ENCODE results near the gene NACA. TPM values are rescaled to one million over a fixed set of nuclear protein-coding genes. Genes with fewer than 3 reads are reported as not detected.
A peak's percentile ranks its signal among the peaks of the same experiment; 100 is the strongest.

NACA gene
- total and polyA plus RNA-seq, 2 of the 13 experiments (the other 11 are each of a cell fraction or from before 2014, with no cell fraction given): 799 to 1,700 TPM

DNA sequence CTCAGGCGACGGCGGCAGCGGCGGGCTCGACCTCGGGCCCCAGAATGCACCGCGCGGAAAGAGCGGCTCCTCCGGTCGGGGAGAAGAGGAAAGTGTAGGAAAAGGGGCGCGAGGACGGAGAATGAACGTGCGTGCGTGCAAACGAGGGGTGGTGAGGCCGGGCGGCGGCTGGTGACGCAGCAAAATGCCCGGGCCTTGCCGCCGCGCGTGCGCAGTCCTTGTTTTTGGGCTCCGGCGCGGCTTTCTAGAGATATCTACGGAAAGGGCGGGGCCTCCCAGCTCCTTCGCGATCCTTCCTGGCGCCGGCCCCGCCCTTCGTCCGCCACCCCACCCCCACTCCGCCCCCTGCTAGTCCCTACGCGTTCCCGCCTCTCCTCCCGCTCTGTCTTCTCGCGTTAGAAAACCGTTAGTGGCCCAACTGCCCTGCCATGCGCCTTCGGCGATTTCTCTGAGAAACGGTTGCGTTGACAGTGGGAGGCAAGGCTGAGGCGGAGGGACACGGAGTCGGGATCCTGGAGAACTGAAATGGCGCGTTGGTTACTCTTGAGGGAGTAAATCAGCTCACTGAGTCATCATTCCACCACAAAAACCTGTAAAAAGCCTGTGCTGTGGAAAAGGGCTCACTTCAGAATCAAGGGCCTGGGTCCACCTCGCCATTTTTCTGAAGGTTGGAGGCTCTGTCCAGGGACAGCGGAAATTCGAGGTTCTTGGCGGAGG, 36.8 kb downstream of the NACA start, which contains the start of gene PTGES3 (continued):
- TF ChIP-seq, protein P1, sequence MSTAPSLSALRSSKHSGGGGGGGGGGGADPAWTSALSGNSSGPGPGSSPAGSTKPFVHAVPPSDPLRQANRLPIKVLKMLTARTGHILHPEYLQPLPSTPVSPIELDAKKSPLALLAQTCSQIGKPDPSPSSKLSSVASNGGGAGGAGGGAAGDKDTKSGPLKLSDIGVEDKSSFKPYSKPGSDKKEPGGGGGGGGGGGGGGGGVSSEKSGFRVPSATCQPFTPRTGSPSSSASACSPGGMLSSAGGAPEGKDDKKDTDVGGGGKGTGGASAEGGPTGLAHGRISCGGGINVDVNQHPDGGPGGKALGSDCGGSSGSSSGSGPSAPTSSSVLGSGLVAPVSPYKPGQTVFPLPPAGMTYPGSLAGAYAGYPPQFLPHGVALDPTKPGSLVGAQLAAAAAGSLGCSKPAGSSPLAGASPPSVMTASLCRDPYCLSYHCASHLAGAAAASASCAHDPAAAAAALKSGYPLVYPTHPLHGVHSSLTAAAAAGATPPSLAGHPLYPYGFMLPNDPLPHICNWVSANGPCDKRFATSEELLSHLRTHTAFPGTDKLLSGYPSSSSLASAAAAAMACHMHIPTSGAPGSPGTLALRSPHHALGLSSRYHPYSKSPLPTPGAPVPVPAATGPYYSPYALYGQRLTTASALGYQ (CRISPR knock-in tag; IDR thresholded peaks at IDR 0.05): 0 out of 2 replicates have a peak, but pooled peaks have one; percentile 17
- TF ChIP-seq ZNF253 (CRISPR knock-in tag; IDR thresholded peaks at IDR 0.05; ENCODE audit: borderline replicate concordance) (no peak), ZSCAN20 (CRISPR knock-in tag; IDR thresholded peaks at IDR 0.05; ENCODE audit: borderline replicate concordance) (peak; percentile 94), PRPF4 (IDR thresholded peaks at IDR 0.05; ENCODE audit: low read depth, low read length, poor library complexity, severe bottlenecking) (peak; percentile 83), TARDBP (CRISPR knock-in tag; IDR thresholded peaks at IDR 0.05) (no peak; the same call in 1 of the 2 replicates), YEATS2 (CRISPR knock-in tag; IDR thresholded peaks at IDR 0.05; ENCODE audit: borderline replicate concordance) (peak; percentile 91), ZNF614 (CRISPR knock-in tag; IDR thresholded peaks at IDR 0.05; ENCODE audit: borderline replicate concordance) (peak; percentile 28; the same call in 1 of the 2 replicates), TOPORS (CRISPR knock-in tag; IDR thresholded peaks at IDR 0.05) (peak; percentile 43; the same call in 1 of the 2 replicates), PHB2 (IDR thresholded peaks at IDR 0.05; ENCODE audit: partially characterized antibody) (no peak), ZNF83 (CRISPR knock-in tag; IDR thresholded peaks at IDR 0.05; ENCODE audit: borderline replicate concordance) (no peak), CAMTA2 (CRISPR knock-in tag; IDR thresholded peaks at IDR 0.05; ENCODE audit: borderline replicate concordance) (no peak; the same call in 1 of the 2 replicates), MAFF (IDR thresholded peaks at IDR 0.05; ENCODE audit: low read depth, low read length) (peak; percentile 30; the same call in 1 of the 2 replicates), CREM (IDR thresholded peaks at IDR 0.05) (peak; percentile 77), CREM (CRISPR knock-in tag; IDR thresholded peaks at IDR 0.05) (no peak), SRF (IDR thresholded peaks at IDR 0.05; ENCODE audit: low read depth, low read length) (no peak), SOX13 (IDR thresholded peaks at IDR 0.05) (no peak), SOX13 (CRISPR knock-in tag; conservative IDR thresholded peaks at IDR 0.05 in 1 of 2, IDR thresholded peaks at IDR 0.05 in 1 of 2) (peak in 1 of 2 experiments; percentile 3; a peak in 1 of 4 replicates), ZFY (CRISPR knock-in tag; IDR thresholded peaks at IDR 0.05) (peak; percentile 93), XBP1 (CRISPR knock-in tag; IDR thresholded peaks at IDR 0.05) (0 out of 2 replicates have a peak, but pooled peaks have one; percentile 50)
- TF ChIP-seq, protein P2, sequence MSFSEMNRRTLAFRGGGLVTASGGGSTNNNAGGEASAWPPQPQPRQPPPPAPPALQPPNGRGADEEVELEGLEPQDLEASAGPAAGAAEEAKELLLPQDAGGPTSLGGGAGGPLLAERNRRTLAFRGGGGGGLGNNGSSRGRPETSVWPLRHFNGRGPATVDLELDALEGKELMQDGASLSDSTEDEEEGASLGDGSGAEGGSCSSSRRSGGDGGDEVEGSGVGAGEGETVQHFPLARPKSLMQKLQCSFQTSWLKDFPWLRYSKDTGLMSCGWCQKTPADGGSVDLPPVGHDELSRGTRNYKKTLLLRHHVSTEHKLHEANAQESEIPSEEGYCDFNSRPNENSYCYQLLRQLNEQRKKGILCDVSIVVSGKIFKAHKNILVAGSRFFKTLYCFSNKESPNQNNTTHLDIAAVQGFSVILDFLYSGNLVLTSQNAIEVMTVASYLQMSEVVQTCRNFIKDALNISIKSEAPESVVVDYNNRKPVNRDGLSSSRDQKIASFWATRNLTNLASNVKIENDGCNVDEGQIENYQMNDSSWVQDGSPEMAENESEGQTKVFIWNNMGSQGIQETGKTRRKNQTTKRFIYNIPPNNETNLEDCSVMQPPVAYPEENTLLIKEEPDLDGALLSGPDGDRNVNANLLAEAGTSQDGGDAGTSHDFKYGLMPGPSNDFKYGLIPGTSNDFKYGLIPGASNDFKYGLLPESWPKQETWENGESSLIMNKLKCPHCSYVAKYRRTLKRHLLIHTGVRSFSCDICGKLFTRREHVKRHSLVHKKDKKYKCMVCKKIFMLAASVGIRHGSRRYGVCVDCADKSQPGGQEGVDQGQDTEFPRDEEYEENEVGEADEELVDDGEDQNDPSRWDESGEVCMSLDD (CRISPR knock-in tag; IDR thresholded peaks at IDR 0.05; ENCODE audit: borderline replicate concordance): peak; percentile 80; the same call in 1 of the 2 replicates
- TF ChIP-seq, protein P3, sequence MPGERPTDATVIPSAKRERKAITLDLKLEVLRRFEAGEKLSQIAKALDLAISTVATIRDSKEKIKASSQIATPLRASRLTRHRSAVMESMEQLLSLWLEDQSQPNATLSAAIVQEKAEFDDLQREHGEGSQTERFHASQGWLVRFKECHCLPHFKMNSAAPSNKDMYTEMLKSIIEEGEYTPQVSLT (CRISPR knock-in tag; IDR thresholded peaks at IDR 0.05; ENCODE audit: borderline replicate concordance, low read depth): no peak; the same call in 1 of the 2 replicates
- TF ChIP-seq, protein P4, sequence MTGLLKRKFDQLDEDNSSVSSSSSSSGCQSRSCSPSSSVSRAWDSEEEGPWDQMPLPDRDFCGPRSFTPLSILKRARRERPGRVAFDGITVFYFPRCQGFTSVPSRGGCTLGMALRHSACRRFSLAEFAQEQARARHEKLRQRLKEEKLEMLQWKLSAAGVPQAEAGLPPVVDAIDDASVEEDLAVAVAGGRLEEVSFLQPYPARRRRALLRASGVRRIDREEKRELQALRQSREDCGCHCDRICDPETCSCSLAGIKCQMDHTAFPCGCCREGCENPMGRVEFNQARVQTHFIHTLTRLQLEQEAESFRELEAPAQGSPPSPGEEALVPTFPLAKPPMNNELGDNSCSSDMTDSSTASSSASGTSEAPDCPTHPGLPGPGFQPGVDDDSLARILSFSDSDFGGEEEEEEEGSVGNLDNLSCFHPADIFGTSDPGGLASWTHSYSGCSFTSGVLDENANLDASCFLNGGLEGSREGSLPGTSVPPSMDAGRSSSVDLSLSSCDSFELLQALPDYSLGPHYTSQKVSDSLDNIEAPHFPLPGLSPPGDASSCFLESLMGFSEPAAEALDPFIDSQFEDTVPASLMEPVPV (CRISPR knock-in tag; IDR thresholded peaks at IDR 0.05): peak; percentile 95
- TF ChIP-seq, protein P5, sequence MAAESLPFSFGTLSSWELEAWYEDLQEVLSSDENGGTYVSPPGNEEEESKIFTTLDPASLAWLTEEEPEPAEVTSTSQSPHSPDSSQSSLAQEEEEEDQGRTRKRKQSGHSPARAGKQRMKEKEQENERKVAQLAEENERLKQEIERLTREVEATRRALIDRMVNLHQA (CRISPR knock-in tag; IDR thresholded peaks at IDR 0.05): no peak
